ENCODE results near the gene DGKI.

DGKI gene

GRCh38 chr7:137753067-137753466 lies 93.7 kb downstream of the DGKI start:
- Histone ChIP-seq H3K27ac (ENCODE audit: extremely low read depth, low read depth, low read length) (no peak overlapping the region), H3K4me1 (ENCODE audit: control insufficient read depth, insufficient read depth, low read length) (no peaks in the 10 kb centered on the region), H3K9me3 (ENCODE audit: control insufficient read depth, insufficient read depth, low read depth, low read length) (no peaks in the 10 kb centered on the region), H3K36me3 (ENCODE audit: control insufficient read depth in 2 of 2, insufficient read depth in 1 of 2, low read length in 2 of 2) (no peaks in the 10 kb centered on the region), H3K4me3 (ENCODE audit: low read depth, low read length) (no peak overlapping the region)
- POLR2A ChIA-PET = no interaction called here
- CTCF ChIA-PET = no interaction called here
- TF ChIP-seq ZNF416 (tag by site-specific recombination; IDR thresholded peaks at IDR 0.05) = no peak
- no peak for TF ChIP-seq ZNF274 (IDR thresholded peaks at IDR 0.05; ENCODE audit: low read length)
- TF ChIP-seq ZNF274 (tag by site-specific recombination; IDR thresholded peaks at IDR 0.05; ENCODE audit: borderline replicate concordance) = no peak
- no peak for TF ChIP-seq IKZF3 (tag by site-specific recombination; IDR thresholded peaks at IDR 0.05)
- TF ChIP-seq ZBTB17 (tag by site-specific recombination; IDR thresholded peaks at IDR 0.05) = no peak
- no peak for TF ChIP-seq ZNF692 (tag by site-specific recombination; IDR thresholded peaks at IDR 0.05)
- TF ChIP-seq ZXDB (tag by site-specific recombination; IDR thresholded peaks at IDR 0.05) = no peak
- TF ChIP-seq PRDM2 (tag by site-specific recombination; IDR thresholded peaks at IDR 0.05; ENCODE audit: borderline replicate concordance) = no peak
- TF ChIP-seq TCF7L2 (IDR thresholded peaks at IDR 0.05; ENCODE audit: borderline replicate concordance, low read depth, low read length) = peak; percentile 63; the same call in 1 of the 2 replicates
- TF ChIP-seq ZNF747 (tag by site-specific recombination; IDR thresholded peaks at IDR 0.05) = no peak
- TF ChIP-seq SALL2 (tag by site-specific recombination; IDR thresholded peaks at IDR 0.05; ENCODE audit: borderline replicate concordance) = no peak
- TF ChIP-seq BCL11B (tag by site-specific recombination; IDR thresholded peaks at IDR 0.05; ENCODE audit: low read depth) = no peak
- no peak for TF ChIP-seq PATZ1 (tag by site-specific recombination; IDR thresholded peaks at IDR 0.05)
- TF ChIP-seq BCL11A (tag by site-specific recombination; IDR thresholded peaks at IDR 0.05; ENCODE audit: low read depth) = no peak
- TF ChIP-seq ZNF223 (tag by site-specific recombination; IDR thresholded peaks at IDR 0.05) = no peak
- no peak for TF ChIP-seq ZNF121 (tag by site-specific recombination; IDR thresholded peaks at IDR 0.05)
- peak; percentile 63 for TF ChIP-seq GLIS1 (tag by site-specific recombination; IDR thresholded peaks at IDR 0.05)
